Stimulated activated CD8-positive, alpha-beta memory T cell treated with anti-CD3 and anti-CD28 coated beads, Interleukin-12 subunit alpha, Interleukin-12 subunit beta, amount 100 ng/mL, for 4 hours (primary cell): Measurements from ENCODE around the gene ADA.
"Not testable (repeated sequence)": the region's sequence is repeated elsewhere in the genome, so short reads cannot be mapped to it uniquely, and the experiment has no call there.

Experiments used
- DNase-seq: peaks from one replicate; pipeline ENCODE4 v3.0.0-alpha.2; 2020; ENCODE audit warnings: low read depth

ADA gene

DNA sequence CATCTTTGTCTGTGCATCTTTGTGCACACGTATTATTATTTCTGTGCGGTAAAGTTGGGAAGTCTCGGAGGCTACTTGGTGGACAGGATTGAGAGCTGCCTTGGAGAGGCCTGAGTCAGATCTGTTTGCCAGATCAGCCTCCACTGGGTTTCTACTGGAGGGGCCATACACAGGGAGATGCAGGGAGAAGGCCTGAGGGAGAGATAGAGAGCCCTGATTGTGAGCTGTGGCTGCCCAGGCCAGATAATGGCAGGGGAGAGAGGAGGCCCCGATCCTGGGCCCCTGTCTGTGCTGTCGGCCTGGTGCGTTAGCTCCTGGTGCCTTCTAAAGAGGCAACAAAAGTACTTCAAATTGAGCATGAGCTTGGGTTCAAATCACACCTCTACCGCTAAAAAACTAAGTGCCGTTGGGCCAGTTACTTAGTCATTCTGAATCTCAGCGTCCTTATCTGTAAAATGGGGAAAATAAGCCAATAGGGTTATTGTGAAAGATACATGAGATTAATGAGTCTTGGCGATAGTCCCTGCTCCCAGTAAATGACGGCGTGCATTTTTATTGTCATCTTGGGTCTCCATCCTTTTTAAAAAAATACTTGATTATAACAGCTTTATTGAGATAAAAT, 27.6 kb upstream of the ADA start:
- no peak for DNase-seq

DNA sequence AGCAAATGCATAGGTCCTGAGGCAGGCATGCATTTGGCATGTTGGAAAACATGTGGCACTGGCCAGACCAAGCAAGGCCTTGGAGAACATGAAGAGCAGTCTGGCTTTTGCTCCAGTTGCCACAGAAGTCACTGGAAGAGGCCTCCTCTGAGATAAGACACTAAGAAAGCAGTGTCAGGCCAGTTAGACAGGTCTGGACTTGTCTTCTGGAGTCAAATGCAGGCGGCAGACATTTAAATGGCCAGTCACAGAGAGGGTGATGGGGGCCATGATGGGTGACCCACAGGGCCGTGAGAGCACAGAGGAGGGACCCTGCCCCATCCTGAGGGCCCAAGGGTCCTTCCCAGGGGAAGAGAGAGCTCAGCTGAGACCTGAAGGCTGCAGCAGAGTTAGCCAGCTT, 26.7 kb upstream of the ADA start:
- DNase-seq: no peak

DNA sequence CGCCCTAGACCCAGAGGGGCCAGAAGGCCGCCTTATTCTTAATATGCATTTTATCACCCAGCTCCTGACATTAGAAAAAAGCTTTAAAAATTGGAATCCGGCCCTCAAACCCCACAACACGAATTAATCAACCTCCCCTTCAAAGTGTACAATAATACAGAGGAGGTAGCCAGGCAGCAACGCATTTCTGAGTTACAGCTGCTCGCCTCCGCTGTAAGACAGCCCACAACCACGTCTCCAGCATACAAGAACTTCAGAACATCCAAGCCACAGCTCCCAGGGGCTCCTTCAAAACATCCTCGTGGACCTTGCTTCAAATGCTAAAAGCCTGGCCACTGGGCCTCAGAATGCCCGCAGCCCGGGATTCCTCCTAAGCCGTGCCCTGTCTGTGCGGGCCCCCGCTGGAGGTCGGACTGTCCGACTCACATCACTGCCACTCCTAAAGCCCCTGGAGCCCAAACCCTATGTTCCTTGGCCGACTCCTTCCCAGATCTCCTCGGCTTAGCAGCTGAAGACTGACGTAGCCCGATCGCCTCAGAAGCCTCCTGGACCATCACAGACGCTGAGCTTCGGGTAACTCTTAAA, 20.9 kb upstream of the ADA start:
- DNase-seq: not testable (repeated sequence)

DNA sequence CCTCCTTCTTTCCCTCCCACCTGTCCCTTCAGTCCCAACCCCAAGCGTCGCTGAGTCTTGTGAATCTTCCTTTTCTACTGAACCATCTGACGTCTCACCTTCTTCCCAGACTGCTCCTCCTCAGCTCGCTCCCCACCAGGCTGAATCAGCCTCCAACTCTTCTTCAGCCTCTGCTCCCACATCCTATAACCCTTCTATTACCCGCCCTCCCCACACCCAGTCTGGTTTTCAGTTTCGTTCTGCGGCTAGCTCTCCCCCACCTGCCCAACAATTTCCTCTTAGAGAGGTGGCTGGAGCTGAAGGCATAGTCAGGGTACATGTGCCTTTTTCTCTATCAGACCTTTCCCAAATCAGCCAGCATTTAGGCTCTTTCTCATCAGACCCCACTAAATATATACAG, 20.0 kb upstream of the ADA start:
- peak; percentile 52 for DNase-seq

DNA sequence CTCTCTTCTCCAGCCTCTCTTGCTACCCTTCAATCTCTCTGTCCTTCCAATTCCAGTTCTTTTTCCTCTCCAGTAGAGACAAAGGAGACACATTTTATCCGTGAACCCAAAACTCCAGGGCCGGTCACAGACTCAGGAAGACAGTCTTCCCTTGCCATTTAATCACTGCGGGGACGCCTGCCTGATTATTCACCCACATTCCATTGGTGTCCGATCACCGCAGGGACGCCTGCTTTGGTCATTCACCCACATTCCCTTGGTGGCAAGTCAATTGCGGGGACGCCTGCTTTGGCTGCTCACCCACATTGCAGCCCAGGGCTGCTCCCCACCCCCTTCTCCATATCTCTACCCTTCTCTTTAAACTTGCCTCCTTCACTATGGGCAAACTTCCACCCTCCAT, 19.4 kb upstream of the ADA start:
- not testable (repeated sequence) for DNase-seq

DNA sequence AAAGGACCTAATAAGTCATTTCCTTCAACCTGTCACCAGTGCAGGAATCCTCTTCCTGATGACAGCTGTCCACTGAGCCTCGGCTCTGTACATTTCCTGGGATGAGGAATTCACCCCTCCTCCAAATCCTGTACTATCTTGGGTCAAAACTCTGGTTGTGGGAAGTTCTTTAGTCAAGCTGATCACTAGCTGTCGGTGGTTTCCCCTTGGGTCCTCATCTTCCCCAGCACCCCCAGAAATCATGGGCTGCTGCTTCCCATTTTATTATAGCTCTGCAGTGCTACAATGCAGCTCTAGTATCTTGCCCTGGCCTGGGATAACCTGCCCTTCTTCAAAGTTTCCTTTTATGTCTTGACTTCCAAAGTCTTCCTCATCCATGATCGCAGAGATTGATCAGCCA, 14.6 kb upstream of the ADA start:
- DNase-seq: no peak

DNA sequence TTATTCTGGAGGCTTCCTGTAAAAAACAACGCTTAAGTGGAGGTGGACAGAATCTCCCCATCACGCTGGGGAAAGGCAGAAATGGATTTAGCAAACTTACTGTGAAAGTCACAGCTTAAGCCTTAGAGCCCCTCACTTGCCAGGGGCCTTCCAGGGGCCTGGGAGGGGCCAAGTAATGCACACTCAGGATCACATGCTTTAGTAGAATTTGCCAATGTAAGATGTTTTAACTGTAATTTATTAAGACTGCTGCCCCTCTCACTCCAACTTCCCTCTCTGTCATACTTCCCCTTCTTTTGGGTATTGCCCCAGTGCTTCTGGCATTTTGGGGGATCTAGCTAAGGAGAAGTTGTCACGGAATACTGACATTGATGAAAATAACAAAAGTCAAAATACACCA, 12.6 kb upstream of the ADA start:
- DNase-seq: no peak

DNA sequence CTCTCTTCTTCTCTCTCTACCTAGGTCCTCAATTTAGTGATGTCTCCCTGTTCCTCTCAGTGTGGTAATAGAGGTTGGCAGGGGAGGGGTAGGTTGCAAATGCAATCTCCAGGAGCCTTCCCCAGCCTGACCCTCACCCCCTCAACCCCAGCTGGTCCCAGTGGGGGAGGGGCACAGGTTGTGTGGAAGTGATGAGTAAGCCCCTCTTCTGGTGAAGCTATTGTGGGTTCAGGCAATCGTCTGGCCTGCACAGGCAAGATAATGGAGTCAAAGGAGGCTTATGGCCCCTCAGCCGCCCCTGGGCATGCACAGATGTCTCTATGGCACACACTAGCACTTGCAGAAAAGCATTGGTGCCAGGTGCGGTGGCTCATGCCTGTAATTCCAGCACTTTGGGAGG, 10.8 kb upstream of the ADA start:
- no peak for DNase-seq

DNA sequence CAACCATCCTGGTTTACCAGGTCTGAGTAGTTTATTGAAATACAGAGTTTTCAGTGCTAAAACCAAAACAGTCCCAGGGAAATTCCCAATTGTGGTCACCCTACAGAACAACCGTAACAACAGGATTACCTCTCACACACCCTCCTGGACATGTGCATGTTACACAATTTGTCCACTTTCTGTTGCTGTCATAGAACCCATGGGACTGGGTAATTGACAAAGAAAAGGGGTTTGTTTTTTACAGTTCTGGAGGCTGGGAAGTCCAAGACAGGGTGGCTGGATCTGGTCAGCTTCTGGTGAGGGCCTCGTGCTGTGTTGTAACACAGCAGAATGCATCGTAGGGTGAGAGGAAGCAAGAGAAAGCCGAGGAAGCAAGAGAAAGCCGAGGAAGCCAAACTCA, 9.1 kb upstream of the ADA start:
- DNase-seq: no peak

DNA sequence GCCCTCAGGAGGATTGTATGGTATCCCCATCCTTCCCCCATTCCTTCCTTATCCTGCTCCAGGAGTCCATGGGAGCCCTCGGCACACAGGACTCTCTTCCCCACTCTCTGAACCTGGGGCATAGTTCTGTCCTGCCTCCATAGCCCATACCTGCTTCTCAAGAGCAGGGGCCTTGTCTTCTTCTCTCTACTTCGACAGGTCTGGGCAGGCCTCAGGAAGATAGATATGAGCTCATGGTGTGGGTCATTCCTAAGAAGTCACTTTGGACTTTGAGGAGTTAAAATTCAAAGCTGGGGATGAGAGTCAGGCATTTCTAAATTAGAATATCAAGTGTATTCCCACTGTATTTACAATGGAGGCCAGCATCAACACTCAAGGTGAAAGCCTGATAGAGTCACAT, 8.4 kb upstream of the ADA start:
- DNase-seq: no peak

DNA sequence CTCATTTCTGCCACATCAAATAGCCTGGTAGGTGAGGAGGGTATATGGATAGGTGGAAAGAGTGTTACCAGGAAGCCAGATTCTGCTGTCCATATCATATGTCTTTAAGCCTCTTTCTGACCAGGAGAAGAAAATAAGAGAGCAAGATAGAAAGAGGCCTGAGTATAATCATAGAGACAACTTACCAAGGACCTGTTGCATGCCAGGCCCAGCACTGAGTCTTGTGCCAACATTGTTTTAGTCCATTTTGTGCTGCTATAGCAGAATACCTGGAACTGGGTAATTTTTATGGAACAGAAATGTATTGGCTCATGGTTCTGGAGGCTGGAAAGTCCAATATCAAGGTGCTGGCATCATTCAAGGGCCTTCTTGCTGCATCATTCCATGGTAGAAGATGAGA, 7.3 kb upstream of the ADA start:
- DNase-seq: no peak

DNA sequence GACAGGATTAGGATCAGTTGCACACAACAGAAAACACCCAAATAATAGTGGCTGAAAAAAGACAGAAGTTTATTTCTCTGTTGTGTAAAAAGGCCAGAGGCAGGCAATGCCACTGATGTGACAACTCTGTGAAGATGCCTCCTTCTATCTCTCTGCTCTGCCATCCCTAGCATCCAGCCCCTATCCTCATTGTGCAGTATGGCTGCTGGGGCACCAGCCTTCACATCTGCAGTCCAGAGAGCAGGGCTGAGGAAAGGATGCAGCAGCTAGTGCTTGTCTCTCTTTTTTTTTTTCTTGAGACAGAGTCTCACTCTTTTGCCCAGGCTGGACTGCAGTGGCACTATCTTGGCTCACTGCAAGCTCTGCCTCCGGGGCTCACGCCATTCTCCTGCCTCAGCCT, 6.4 kb upstream of the ADA start:
- DNase-seq: no peak

DNA sequence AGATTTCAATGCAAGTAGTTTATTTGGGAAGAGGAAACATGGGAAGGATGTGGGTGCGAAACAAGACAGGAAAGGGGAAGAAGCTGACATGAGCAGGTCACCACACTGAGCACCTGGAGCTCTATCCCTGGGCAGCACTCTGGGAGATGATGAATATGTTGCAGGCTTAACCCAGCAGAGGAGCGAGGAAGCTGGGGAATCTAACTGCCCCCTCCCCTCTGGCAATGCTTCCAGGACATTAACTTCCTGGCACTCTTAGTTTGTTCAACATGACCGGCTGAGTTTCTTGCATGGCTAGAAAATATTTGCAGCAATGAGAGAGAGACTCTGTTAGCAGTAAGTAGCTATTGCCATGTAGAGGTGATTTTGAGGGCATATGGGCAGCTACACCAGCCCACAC, 4.9 kb upstream of the ADA start:
- DNase-seq: no peak

DNA sequence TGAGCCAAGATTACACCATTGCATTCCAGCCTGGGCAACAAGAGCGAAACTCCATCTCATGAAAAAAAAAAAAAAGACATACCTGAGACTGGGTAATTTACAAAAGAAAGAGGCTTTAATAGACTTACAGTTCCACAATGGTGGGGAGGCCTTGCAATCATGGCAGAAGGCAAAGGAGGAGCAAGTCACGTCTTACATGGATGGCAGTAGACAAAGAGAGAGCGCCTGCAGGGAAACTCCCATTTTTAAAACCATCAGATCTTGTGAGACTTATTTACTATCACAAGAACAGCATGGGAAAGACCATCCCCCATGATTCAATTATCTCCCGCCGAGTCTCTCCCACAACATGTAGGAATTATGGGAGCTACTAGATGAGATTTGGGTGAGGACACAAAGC, 2.7 kb upstream of the ADA start:
- not testable (repeated sequence) for DNase-seq

DNA sequence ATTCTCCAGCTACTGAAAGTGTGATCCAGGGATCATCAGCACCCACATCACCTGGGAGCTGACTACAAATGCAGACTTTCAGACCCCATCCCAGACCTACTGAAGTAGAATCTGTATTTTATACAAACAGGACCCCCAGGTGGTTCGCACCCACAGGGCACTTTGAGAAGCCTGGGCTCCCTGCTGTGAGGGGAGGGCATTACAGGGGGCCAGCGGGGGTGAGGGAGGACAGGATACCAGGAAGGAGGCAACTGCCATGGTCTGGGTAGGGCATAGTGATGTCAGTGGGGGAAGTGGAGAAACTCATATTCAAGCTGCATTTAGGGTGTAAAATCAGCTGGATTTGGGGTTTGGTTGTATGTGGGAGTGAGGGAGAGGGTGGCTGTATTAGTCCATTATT, 2.0 kb upstream of the ADA start:
- DNase-seq: no peak

DNA sequence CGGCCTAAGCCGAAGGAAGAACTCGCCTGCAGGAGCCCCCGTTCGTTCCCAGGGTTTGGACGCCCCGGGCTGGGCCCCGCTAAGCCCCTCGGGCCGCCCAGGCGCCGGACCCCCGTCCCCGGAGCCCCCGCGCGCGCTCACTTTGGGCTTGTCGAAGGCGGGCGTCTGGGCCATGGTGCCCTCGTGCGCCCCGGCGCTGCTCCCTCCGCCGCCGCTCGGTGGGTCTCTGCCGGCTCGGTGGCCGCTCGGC, 140 bp downstream of the ADA start:
- DNase-seq: no peak

DNA sequence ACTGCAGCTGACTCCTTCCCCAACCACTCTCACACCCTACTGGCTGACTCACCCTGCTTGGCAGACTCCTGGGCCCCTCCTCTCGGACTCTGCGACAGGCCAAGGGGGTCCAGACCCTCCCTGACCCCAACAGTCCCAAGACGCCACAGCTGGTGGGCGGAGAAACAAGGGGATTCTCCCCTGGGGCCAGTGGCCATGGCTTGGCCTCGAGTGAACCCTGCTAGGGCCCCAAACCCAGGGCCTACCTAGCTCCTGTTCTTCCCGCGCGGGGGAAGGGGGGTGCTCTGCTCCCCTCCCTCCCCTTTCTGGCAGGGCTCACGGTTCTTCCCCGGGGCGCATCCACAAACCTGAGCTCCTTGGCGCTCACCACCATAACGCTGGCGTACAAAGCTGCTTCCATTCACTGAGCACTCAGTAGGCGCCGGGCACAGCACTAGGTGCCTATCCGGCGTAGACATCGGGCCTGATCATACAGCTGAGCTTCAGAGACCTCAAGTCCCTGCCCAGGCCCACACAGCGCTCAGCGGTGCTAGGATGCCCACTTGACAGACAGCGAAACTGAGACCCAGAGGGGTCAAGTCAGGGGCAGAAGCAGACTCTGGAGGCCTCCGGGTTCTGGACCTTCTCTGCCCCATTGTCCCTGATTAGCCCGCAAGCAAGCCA, 597 bp downstream of the ADA start:
- no peak for DNase-seq

DNA sequence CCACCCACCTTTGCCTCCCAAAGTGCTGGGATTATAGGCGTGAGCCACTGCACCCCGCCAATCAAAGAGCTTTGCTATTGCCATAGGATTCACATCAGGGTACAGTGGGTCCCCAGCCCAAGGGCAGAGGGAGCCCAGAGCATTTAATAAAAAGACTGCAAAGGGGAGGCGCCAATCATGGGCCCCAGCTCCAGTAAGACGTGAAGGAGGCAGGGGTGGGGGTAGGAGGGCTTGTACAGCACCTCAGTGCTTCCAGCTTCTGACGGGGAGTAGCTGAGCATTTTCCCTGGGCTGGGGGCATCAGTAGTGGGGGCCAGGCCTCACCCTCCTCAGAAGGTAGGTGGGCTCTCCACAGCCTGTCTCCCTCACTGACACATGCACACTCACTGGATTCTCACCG, 1.5 kb downstream of the ADA start:
- no peak for DNase-seq

DNA sequence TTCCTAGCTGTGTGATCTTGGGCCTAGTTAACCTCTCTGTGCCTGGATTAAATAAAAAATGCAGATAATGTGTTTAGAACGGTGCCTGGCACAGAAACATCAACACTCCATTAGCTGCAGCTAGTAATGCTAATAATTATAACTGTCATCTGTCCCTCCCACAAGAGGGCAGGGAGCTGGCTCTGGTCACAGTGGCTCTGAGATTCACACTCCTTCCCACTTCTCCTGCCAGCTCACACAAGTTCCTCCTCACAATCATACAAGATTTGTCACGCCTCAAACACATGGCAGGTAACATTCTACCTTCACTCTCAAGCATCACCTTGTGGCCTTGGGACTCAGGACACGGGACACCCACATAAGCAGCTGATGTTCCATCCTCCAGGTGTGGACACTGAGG, 2.4 kb downstream of the ADA start:
- DNase-seq: no peak

DNA sequence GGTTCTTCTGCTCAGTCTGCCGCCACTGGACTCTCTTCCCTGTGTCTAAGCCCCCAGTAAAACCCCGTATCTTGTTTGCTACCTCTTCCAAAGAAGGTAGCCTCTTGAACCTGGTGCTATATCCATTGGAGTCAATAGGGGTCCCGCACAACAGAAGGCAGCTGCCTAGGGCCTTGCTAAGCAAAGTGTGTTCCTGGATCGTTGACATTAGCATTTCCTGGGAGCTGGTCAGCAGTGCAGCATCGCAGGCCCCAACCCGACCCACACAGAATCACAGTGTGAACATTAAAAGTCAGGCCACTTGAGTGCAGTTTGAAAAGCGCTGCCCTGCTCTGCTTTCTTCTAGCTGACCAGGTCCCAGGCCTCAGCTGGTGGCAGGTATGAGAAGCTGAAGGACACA, 2.9 kb downstream of the ADA start:
- no peak for DNase-seq

DNA sequence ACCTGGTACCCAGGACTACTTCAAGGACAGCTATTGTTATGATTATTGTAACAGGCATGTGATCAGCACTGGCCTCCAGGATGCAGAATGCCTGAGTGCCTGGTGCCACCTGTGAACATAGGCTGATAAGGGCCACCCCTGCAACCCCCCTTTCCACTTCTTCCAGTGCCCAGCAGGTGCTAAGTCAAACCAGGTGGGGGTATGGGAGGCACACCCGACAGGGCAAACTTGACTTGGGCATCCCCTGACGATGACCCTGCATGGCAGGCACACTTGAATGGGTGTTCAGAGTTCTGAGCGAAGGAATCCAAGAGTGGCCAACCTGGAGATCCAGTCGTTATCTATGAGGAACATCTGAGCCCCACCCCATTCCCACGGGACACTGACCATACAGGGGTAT, 3.4 kb downstream of the ADA start:
- no peak for DNase-seq

DNA sequence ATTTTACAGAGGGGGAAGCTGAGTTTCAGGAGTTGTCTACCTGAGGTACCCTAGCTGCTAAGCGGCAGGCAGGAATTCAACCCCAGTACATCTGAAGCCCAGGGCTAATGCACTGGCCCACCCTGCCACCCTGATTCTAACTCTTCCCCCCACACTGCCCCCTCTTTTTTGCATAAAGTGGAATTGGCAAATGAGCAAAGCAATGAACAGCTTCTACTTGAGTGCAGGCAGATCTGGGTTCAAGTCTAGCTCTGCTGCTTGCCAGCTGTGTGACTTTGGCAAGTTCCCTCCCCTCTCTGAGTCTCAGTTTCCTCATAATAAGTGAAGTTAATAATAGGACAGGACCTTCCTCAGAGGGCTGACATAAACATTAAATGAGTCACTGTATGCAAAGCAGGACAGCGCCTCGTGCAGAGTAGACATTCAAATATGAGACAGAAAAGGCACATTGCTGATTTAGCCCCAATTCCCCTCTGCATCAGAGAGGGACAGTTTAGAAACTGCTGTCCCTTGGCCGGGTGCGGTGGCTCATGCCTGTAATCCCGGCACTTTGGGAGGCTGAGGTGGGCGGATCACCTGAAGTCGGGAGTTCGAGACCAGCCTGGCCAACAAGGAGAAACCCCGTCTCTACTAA, 4.7 kb downstream of the ADA start:
- no peak for DNase-seq

DNA sequence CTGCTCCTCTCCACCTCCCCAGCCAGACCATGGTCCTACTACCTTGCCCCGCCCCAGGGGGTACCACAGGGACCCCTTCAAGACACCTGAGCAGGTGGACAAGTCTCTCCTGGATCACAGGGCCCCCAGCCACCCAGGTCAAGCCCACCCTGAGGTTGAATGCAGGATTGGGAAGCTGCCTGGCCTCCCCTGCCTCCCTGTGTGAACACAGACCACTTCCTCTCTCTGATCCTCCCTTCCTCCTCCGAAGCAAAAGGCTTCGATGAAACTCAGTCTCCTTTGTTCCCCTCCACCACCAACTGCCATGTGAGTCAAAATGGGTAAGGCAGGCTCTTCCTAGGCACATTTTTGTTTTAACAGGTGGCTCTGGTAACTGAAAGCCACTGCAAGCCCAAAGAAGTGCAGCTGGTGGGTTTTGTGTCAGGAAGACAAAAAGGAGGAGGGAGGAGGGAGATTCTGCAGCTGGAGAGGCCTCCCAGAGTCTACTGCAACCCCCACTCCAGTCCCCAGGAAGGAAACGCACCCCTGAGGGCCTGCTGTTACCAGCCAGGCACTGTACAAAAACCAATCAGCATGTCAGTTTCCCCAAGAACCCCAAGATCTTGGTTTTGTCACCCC, 5.4 kb downstream of the ADA start:
- no peak for DNase-seq
